Activated CD8-positive, alpha-beta memory T cell treated with anti-CD3 and anti-CD28 coated beads, Interleukin-2, amount 10 ng/mL, durations not matched to agents 7 days and 5 days (primary cell): ENCODE measurements around the gene NEK10. TPM values are rescaled to one million over a fixed set of nuclear protein-coding genes. Genes with fewer than 3 reads are reported as not detected.

Experiments
- ATAC-seq: fragments of 150-1000 bp; cut with Tn5 transposase; one replicate; pipeline ENCODE4 v1.10.0; 2021; ENCODE audit warnings: moderate library complexity
- CTCF ChIA-PET: fragments of 350-600 bp; sonication (Branson Sonifier 250); formaldehyde crosslinking; loops from one replicate; lab custom pipeline; 2021; ENCODE audit warnings: antibody characterized with exemption; lab: Charles Lee
- DNase-seq: peaks from one replicate; pipeline ENCODE4 v3.0.0-alpha.2; 2020
- H3K27ac Mint-ChIP-seq: one replicate; pipeline ENCODE4 v1.8.0; 2021; ENCODE audit warnings: mild to moderate bottlenecking, mixed read lengths
- H3K27me3 Mint-ChIP-seq: one replicate; pipeline ENCODE4 v1.8.0; 2021; ENCODE audit warnings: mixed read lengths
- H3K36me3 Mint-ChIP-seq: one replicate; pipeline ENCODE4 v1.8.0; 2021; ENCODE audit warnings: mild to moderate bottlenecking, mixed read lengths
- H3K4me1 Mint-ChIP-seq: one replicate; pipeline ENCODE4 v1.8.0; 2021; ENCODE audit warnings: mixed read lengths
- H3K4me3 Mint-ChIP-seq: one replicate; pipeline ENCODE4 v1.8.0; 2021; ENCODE audit warnings: mild to moderate bottlenecking, moderate library complexity, mixed read lengths
- H3K9me3 Mint-ChIP-seq: one replicate; pipeline ENCODE4 v1.8.0; 2022; ENCODE audit warnings: low read depth, mixed read lengths
- total RNA-seq, 2 experiments: library from RNA; stranded (reverse); gene quantifications; one replicate each; pipeline ENCODE4 v1.2.3, GENCODE V29; 2021

Gene NEK10
- total RNA-seq, 2 experiments from 2014 or later: 0.70 to 0.73 TPM

- ATAC-seq (no peak), DNase-seq (no peak)
- Mint-ChIP-seq H3K36me3 (no peaks in the 10 kb centered on the region), H3K9me3 (no peaks in the 10 kb centered on the region), H3K4me1 (no peaks in the 10 kb centered on the region), H3K27me3 (no peaks in the 10 kb centered on the region), H3K27ac (no peak overlapping the region), H3K4me3 (no peak overlapping the region)
- CTCF ChIA-PET: no interaction called here
Observed at GRCh38 chr3:27078246-27078913, 290.8 kb downstream of the NEK10 start.

DNA sequence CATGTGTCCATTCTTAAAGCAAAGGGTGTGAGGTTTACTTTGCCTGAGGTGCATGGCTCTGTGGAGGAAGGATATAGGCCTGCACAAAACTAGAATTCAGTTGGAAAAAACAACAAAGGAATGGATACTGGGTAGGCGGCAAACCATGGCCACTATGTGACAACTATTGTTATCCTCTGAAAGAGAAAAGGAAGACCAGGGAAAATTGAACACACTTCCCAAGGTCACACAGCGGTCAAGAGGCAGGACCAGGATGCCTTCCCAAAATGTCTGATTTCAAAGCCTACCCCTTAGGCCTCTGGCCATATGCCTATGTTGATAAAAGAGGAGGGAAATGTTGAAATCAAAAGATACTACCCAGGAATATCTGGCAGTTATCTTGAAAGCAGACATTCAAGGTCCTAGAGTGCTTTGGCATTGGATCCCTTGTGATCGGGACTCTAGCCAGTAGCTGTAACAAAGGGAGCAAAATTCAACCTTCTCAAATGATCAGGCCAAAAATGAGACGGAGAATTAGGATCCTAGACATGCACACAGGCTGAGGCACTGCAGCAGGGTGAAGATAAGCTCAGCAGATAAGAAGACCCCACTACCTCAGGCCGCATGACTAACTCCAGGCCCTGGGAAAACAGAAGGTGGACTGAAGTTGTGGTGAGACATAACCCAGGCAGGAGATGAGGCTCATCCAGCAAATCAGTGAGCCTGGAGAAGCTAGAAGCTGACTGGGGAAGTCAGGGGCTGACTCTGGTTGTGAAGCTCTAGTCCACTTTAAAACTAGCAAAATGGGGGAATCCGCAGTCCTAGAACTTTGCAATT, 292.2 kb downstream of the NEK10 start:
- H3K36me3 Mint-ChIP-seq: no peaks in the 10 kb centered on the region
- H3K27ac Mint-ChIP-seq: no peak overlapping the region
- no peaks in the 10 kb centered on the region for H3K27me3 Mint-ChIP-seq
- H3K4me3 Mint-ChIP-seq: no peak overlapping the region
- DNase-seq (no peak), ATAC-seq (no peak)
- no peaks in the 10 kb centered on the region for H3K4me1 Mint-ChIP-seq
- no peaks in the 10 kb centered on the region for H3K9me3 Mint-ChIP-seq
- CTCF ChIA-PET: no interaction called here

GRCh38 chr3:27074914-27075313, 294.3 kb downstream of the NEK10 start:
- DNase-seq (no peak), ATAC-seq (no peak)
- Mint-ChIP-seq H3K9me3 (no peaks in the 10 kb centered on the region), H3K27ac (no peak overlapping the region), H3K4me1 (no peaks in the 10 kb centered on the region), H3K27me3 (no peaks in the 10 kb centered on the region), H3K4me3 (no peak overlapping the region), H3K36me3 (no peaks in the 10 kb centered on the region)
- CTCF ChIA-PET: no interaction called here

- no peaks in the 10 kb centered on the region for H3K36me3 Mint-ChIP-seq
- no peak for ATAC-seq
- CTCF ChIA-PET: no interaction called here
- no peak overlapping the region for H3K27ac Mint-ChIP-seq
- H3K4me3 Mint-ChIP-seq: no peak overlapping the region
- DNase-seq: no peak
- H3K4me1 Mint-ChIP-seq: no peaks in the 10 kb centered on the region
- H3K27me3 Mint-ChIP-seq: no peaks in the 10 kb centered on the region
- H3K9me3 Mint-ChIP-seq: no peaks in the 10 kb centered on the region
Observed at GRCh38 chr3:27073912-27074311, 295.3 kb downstream of the NEK10 start.

DNA sequence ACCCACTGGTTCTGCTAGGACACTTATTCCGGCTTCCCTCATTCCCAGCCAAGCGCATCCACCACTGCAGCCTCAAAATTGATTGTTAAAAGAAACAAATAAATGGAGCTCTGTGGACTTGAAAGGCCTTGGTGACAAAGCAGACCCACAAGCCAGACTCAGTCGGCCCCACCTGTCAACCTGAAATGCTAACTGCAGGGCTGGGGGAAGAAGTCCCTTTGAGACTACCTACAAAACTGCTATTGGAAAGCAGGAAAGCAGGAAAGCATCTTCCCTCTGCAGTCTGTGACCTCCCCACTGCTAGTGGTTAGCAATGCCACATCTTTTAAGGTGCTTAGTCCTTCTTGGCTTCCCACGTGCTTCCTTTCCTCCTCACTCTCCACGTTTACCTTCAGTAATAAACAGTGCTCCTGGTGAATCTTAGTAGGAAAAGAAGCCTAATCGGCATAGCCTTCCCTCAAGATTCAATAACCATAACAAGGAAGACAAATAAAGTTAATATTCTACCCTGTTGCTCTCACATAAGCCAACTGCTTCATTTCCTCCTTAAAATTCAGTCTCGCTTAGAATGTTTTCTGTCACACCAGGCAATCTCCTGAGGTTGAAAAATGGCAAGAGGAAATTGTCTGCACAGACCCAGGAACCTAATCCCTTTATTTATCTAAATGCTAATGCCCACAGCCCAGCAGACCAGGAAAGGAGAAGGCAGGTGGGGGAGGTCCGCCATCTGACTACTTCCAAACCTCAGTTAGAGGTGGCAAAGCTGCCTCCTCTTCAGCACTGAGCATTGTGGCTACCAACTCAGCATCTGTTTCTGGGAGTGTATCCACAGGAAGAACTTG, 296.2 kb downstream of the NEK10 start:
- CTCF ChIA-PET: no interaction called here
- Mint-ChIP-seq H3K4me1 (no peaks in the 10 kb centered on the region), H3K4me3 (no peak overlapping the region), H3K36me3 (no peaks in the 10 kb centered on the region), H3K9me3 (no peaks in the 10 kb centered on the region), H3K27me3 (no peaks in the 10 kb centered on the region), H3K27ac (no peak overlapping the region)
- ATAC-seq (no peak), DNase-seq (no peak)

DNA sequence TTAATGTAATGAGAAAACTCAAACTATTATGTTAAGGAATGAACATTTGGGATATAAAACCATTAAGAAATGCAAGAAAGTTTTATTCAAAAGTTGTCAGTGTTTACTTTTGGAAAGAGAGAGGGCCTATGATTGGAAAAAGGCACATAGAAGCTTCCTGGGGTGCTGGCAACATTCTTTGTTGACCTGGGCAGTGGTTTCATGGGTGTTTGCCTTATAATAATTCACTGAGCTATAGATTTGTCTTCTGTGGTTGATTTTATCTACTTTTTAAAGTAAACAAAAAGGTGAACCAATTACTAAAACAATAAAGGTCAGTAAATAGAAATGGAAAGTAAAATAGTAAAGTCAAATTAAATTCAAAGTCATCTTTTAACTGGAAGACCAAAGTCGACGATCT, 308.8 kb downstream of the NEK10 start:
- H3K27ac Mint-ChIP-seq: no peak overlapping the region
- no peak overlapping the region for H3K4me3 Mint-ChIP-seq
- H3K4me1 Mint-ChIP-seq: no peaks in the 10 kb centered on the region

More for the DNA sequence above, 308.8 kb downstream of the NEK10 start:
- Mint-ChIP-seq H3K9me3 (no peaks in the 10 kb centered on the region), H3K36me3 (no peaks in the 10 kb centered on the region), H3K27me3 (no peaks in the 10 kb centered on the region)
- CTCF ChIA-PET: no interaction called here
- DNase-seq (no peak), ATAC-seq (no peak)

Other genes starting within 250 kb of the NEK10 start
- gene SLC4A7, start 115.0 kb upstream of the NEK10 start, total RNA-seq: 10 to 100 TPM; 55.0 to 57.5 TPM